ENCODE measurements around the gene AKAP13.

AKAP13 gene

DNA sequence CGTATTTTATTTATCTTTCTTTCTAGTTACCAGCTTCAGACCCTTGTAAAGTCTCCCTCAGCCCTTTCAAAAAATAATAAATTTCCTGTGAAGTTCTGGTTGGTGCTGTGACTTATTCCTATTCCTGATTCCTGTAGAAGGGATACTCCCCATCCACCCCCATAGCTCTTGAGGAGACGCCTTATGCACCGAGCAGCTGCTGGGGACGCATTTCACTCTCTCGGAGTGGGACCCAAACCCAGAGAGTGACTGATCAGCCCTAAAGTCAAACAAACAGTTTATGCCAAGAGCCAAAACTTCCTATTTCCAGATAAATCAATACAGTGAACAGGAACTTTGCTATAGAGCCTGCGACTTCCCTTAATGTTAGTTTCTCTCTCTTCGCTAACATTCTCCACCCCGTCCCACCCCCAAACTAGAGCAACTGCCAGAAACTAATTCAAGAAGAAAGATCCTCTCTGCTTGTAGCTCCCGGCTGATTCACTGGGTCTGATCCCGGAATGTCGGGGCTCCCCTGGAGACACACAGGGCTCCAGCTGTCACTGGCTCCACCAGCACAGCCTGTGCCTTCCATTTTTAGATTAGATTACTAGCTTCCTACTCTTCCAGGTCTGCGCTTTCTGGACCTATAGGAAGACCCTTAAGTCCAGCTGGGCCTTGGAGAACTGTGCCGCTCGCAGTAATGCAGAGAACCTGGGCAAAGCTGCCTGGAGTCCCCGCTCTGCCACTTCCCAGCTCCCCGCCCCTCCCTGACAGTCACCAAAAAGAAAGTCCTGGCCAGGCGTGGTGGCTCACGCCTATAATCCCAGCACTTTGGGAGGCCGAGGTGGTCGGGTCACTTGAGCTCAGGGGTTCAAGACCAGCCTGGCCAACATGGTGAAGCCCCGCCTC is 369.1 kb downstream of the AKAP13 start:
- no peak for DNase-seq

GRCh38 chr15:85750319-85751290 is 370.2 kb downstream of the AKAP13 start:
- DNase-seq: no peak

DNA sequence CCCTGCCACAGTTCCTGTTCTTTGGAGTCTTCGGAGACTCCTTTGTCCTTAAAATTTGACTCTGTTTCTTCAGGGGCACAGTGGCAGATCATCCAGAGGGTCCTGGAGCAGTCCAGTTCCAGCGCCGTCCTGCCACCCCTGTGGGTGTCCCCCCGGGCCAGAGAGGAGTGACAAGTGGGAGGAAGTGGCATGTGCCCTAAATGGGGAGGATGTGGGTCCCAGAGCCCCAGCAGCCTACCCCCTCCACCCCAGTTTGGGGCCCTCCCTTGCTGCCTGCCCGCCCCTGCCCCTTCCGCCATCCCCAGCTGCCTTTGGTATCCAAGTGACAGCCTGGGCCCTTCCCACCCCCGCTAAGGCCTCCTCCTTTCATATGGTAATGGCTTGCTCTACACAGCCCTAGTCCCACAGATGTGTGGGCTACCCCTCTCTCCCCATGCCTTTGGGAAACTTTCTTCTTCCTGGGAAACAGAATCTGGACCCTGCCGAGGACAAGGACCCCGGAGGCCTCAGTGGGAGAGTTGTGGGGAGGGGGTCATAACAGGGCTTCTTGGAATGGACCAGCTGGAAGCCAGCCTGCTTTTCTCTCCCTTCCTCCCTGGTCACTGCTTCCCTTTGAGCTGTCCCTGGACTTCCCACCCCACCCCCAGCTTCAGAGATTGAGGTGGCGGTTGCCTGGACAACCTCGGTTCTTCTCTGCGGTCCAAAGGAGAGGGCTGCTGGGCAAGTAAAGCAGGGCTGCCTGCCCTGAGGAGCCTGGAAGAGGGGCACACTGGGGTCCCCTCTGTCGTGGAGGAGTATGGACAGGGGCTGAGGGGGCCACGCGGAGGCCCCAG is 371.1 kb downstream of the AKAP13 start:
- DNase-seq: no peak

GRCh38 chr15:85752124-85752475 is 371.7 kb downstream of the AKAP13 start:
- DNase-seq: no peak

- DNase-seq: no peak
These were observed 372.1 kb downstream of the AKAP13 start for GRCh38 chr15:85752491-85752961.

DNA sequence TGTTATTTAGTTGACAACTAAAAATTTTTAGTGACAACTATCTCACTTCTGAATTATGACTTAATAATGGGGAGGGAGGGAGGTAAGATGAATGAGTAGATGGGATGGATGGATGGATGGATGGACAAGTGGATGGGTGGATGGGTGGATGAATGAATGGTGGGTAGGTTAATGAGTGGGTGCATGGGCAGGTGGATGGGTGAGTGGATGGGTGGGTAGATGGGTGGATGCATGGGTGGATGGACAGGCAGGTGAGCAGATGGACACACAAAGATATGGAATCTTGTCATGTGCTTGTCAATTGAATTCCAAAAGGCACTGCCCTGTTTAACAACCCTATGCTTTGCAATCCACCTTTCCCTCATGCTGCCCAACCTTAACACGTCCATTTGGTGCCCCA is 372.9 kb downstream of the AKAP13 start:
- DNase-seq: no peak

- DNase-seq: no peak
These were observed 373.5 kb downstream of the AKAP13 start for GRCh38 chr15:85753791-85754452.

GRCh38 chr15:85754989-85755388 is 374.6 kb downstream of the AKAP13 start:
- no peak for DNase-seq

- DNase-seq: no peak
These were observed 375.1 kb downstream of the AKAP13 start for GRCh38 chr15:85755471-85755870.

GRCh38 chr15:85755942-85756341 is 375.5 kb downstream of the AKAP13 start:
- no peak for DNase-seq

DNA sequence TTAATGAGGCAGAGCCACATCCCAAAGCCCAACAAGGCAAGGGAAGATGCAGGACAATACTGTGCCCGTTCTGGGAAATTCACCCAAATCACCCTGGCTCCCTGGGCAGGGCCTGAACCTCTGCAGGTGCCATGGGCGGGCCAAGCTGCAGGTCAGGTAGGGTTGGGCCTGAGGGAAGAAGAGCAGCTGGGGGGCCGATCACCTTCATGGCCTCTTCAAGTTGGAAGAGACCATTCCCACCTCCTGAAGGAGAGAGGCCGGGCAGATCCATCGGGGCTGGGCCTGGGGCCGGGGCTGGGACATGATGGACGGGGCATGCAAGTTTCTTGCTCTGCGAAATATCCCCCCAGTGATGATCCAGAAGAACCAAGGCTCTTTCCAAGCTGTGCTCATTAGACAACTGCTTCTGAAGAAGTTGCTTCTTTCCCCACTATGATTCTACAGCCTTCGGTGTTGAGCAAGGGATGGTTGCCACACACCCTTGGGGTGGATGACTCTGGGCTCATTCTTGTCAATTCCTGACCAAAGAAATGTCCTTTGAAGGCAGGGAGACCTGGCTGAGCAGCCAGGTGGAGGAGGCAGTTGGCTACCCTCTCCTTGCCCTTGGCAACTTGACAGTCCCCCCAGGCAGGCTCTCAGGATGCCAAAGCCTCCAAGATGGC is 376.1 kb downstream of the AKAP13 start:
- DNase-seq: no peak

GRCh38 chr15:85757073-85757938 is 376.9 kb downstream of the AKAP13 start:
- DNase-seq: no peak

- DNase-seq: no peak
These were observed 377.7 kb downstream of the AKAP13 start for GRCh38 chr15:85757939-85758654.

GRCh38 chr15:85758655-85758978 is 378.2 kb downstream of the AKAP13 start:
- no peak for DNase-seq

DNA sequence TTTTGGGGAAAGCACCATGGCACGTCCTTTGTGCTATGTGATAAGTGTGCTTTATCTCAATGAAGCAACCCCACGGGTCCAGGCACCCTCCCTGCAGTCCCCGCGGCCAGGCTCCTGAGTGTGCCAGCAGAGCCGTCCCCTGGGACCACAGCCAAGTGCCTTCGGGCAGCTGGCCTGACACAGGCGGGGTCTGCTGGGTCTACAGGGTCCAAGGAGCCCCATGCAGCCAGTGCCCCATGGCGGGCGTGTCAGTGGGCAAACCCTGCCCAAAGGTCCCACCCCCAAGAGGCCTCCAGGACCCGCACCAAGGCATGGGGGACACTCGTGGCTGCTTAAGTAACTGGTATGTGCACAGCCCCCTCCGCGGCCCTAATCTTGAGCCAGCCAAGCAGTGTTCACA is 379.0 kb downstream of the AKAP13 start:
- DNase-seq: no peak

DNA sequence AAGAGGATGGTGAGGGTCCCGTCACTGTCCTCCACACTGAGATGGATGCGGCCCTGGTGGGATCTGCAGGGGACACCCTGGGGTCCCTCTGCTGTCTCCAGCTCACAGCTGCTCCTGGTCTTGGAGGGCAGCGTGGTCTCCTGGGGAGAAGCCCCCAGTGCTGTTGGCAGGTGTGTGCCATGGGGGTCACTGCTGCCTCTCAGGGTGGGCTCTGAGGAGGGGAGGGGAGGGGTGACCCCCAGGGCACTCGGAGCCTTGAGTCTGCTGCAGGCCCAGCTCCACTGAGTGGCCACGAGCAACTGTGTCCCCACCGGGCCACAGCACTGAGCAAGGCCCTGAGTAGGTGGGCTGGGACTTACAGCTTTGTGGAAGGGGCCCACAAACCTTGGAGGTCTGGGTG is 379.6 kb downstream of the AKAP13 start:
- DNase-seq: no peak

DNA sequence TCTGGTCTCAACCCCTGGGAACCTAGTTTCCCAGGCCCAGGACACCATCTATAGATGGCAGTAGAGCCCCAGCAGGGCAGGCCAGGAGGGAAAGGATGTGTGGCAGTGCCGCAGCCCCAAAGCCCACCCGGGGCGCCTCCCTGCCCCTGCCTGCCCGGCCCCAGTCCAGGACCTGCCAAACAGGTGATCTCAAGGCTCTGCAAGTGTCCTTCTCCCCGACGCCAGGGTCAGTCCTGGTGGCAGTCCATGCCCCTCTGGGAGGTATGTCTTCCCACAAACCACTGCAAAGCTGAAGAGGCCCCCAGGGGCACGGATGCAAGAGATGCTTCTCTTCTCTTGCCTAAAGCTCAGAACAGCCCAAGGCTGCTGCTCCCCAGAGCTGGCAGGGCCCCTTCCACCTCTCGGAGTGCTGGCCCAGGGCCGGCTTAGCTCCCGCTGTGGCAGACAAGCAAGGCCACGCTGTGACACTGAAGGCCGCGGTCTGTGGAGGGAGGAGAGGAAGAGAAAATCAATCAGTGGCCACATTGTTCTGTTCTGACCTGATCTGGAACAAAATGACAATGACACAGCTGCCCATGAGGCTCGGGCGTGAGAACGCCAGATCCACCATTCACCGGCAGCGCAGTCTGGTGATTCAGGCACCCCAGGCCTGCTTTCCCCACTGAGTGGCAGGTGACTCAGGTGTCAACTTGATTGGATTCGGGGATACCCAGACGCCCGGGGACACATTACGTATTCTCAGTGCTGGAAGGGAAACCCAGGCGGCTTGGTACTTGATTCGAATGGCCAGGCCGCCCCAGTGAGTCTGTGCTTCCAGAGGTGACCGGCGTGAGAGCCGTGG is 380.3 kb downstream of the AKAP13 start:
- DNase-seq: no peak

DNA sequence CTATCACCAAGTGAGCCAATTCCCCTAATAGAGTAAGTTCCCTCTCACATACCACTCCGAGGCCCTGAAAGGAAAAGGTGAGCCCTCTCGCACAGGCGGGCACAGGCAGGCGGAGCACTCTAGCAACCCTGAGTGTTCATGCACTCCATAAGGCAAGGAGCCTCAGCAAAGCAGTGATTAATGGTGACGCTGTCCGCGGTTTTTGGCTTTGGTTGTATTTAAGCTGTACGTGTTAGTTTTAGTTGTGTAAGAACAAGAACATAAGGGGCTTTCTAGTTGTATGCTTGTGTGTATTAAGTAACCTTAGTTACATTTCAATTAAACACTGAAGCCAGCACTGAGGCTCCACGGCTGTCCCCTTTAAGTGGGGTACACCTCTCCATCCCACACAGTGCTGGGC is 381.2 kb downstream of the AKAP13 start:
- DNase-seq: no peak
